NCI-H2107 treated with DMSO at 0.1 percent for 48 hours (cell line): ENCODE data around the gene RPLP1.

ENCODE experiments used
- DNase-seq: peaks from one replicate; lab custom pipeline; 2025; ENCODE audit not compliant: unreplicated experiment; lab: John Stamatoyannopoulos, UW

The RPLP1 gene

DNA sequence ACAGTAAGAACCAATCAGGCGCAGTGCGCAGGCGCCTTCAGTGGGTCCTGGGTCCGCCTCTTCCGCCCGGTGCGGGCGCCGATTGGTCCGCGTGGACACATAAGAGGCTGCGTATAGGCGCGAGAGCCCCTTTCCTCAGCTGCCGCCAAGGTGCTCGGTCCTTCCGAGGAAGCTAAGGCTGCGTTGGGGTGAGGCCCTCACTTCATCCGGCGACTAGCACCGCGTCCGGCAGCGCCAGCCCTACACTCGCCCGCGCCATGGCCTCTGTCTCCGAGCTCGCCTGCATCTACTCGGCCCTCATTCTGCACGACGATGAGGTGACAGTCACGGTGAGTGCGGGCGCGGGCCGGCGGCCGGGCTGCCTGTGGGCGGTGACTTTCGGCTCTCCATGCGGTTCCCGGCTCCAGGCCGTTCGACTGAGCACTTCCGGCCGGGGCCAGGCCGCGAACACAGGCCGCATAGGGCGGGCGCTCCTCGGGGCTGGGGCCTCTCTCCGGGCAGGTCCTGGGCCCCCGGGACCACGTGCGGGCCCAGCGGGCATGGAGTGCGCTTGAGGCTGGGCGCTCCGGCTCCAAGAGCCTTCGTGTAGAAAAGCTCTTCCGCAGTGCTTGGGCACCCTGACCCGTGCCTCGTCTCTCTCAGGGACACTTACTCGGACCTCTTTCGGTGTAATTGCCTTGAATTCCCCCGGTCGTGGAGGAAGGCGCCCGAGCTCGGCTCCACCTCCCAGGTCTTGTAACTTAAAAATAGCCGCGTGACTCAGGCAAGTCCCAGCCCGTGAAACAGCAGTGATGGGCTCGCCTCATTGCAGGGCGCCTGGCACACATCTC, at the start of gene RPLP1:
RPLP1 (plus strand) TSS at position 127 of the 830 bp plus-strand sequence; CDS start at position 258, 131 bp downstream.
- peak; percentile 32 for DNase-seq

DNA sequence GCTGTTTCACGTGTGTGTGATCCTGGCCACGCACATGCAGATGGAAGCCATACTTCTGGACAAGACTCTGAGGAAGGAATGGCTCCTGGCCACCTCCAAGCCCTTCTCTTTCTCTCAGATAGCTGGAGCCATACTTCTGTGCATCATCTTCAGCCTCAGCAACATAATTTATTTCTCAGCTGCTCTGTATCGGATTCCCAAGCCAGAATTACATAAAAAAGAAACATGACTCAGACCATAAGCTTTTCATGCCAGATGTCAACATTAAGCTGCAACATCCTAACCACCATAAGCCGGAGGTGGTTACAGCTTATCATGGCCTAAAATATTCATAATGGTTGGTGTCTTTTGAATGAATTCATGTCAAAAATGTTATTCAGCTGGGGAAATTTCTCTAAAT, 49.0 kb upstream of the RPLP1 start:
- no peak for DNase-seq

DNA sequence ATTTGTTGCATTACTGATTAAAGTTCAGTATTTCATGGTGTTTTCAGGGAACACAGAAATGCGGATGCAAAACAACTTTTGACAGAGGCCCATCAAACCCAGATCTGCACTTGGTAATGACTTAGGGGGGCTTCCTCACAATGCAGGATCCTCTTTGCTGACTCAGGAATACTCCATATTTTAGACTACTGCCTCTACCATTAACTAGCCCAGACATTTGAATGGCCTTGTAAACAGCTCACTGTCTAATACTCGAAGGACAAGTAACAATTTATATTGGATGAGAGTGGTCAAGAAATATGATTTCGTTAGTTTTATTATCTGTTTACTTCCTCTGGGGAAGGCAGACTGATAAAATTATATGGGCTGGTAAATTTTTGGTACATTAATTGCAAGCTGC, 47.5 kb upstream of the RPLP1 start:
- DNase-seq: no peak

DNA sequence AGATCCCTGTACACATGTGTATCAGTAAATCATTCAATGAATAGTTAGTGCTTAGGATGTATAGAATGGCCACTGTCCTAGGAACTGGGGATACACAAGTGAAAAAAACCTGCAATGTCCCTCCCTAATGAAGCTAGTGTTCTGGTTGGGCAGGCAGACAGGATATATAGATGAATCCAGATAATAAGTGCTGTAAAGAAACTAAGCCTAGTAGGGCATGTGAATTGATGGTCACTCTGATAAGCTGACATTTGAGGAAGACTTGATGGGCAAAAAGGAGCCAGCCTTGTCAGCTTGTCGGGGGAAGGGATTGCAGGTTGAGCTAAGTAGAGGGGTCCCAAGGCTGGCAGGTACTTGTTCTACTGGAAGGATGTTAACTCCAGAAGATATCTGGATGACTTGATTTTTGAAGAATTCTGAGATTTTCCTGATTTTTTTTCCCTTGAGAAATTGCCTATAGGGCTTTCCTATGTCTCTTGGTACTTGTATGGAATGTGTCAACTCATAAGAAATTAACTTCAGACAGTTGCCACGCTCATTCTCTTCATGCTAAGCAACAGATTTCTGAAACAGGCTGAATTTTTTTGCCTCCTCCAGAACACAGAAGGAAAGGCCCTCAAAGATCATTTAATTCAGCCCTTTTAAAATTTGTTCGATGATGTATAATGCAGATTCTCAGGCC, 44.8 kb upstream of the RPLP1 start:
- no peak for DNase-seq

DNA sequence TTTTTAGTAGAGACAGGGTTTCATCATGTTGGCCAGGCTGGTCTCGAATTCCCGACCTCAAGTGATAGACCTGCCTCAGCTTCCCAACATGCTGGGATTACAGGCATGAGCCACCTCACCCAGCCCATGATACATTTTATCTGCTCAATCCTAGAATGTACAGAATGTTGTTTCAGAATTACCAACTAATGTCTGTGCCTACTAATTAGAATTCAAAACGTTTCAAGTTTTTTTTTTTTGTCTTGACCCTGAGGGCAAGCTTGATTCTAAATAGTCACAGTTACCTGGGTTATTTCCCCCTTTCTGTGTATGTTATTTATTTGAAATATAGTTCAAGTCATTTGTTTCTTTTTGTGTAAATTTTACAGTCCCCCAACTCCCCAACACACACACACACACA, 43.8 kb upstream of the RPLP1 start:
- no peak for DNase-seq

DNA sequence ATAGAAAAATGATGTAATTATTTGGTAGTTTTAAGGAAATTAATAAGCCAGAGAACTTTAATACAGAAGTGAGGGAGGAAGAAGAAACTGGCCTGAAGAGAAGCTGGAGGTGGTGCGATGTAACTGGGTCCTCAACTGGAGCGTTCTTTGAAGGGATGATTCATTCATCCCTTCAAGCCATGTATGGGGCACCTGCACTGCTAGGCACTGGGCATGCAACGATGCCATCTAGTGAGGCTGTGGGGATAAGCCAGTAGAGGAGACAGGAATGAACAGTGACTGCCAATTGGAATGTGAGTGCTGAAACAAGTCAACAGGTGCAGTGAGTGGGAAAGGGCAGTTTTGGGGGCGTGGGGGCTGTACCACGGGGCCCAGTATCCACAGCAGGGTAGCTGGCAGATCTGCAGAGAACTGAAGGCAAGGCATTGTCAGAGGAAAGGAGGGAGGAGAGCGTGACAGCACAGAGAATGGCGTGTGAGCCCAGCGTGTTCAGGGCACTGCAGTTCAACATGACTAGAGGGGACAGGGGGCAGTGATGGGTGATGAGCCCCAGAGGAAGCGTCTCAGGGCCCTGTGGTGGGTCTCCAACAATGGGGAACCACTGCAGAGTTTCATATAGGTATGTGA, 42.3 kb upstream of the RPLP1 start:
- DNase-seq: peak; percentile 23

DNA sequence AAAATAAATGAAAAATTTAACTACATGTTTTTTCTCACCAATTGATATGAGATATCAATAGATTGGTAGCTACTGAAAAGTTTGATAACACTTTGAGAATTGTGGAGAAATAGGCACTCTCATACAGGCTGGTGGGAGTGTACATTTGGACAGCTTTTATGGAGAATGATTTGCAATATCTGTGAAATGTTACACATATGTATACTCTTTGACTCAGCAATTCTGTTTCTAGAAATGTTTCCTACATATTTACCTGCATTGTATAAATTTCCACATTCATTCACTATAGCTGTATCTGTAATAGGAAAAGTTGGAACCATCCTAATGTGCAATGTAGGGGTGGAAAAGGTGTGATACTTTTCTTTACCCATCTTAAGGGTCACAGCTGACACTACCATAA, 40.3 kb upstream of the RPLP1 start:
- no peak for DNase-seq

DNA sequence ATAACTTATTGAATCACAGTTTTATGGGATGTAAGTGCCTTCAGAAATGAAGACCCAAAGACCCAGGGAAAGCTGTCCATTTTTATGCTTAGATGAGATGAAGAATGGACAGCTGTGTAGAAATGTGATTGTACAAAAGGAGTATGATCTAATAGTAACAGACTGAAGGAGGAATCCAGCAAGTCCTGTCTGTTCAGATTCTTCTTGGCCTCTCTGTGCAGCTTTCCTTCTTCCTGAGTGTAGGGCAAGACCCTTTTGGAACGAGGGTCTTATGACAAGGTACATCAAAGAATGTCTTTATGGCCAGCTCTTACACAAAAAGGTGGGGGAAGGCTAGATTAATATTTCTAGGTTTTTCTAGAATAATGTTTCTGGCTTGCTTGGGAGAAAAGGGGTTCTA, 39.9 kb upstream of the RPLP1 start:
- DNase-seq: no peak

DNA sequence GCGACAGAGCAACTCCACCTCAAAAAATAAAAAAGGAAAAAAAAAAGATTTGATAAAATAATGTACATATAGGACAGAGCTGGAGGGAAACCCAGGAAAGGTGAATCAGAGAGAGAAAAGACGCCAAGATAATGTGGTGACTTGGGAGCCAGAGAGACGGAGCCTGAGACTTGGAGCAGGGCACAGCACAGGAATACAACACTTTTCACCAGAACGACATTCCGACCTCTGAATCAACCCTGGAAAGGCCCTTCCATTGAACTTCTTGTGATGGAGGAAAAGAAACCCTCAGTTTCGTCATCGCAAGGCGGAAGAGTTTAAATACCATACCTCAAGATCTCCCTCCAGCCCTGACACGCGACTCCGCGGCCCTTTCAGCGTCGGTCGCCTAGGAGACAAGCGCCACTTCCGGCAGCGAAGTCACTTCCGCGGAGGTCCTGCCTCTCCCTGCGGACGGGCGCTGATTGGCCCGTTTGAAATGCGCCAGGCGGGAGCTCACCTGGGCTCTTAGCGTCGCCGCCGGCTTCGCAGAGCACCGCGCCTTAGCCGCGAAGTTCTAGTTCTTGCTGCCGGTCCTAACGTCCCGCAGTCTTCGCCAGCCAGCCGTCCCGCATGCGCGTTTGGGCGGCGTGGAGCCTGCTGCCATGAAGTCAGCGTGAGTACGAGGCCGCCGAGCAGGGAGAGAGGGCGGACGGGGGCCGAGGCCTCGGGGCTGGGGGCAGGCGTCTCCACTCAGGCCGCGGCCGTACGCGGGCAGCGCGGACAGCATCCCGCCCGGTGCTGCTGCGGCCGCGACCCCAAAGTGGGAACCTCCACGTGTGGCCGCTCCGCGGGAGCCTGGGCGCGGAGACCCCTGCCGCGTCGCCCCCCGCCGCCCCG, 38.6 kb upstream of the RPLP1 start, which contains the start of gene KIF23:
KIF23 (plus strand) TSS at position 528 of the 879 bp plus-strand sequence; CDS start at position 645, 117 bp downstream.
- peak; percentile 46 for DNase-seq

DNA sequence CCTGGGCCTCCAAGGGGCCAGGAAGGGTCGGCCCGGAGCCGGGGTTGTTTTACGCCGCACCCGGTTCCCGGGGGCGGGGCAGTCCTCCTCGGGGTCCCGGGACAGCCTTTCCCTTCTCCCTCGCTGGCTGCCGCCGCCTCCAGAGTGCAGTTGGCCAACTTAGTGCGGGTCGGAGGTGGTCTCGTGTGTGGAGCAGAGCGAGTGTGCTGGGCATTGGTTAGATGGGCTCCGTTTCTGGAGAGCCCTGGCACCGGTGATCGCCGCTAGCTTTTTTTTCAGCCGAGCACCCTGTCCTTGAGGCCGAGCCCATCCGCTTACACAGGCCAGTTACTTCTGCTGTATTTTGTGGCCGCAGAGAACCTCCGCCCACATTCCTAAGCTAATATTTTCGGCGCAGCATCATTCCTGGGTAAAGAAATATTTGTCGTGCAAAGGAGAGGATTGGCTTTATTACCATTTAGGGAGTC, 37.9 kb upstream of the RPLP1 start:
- DNase-seq: no peak

DNA sequence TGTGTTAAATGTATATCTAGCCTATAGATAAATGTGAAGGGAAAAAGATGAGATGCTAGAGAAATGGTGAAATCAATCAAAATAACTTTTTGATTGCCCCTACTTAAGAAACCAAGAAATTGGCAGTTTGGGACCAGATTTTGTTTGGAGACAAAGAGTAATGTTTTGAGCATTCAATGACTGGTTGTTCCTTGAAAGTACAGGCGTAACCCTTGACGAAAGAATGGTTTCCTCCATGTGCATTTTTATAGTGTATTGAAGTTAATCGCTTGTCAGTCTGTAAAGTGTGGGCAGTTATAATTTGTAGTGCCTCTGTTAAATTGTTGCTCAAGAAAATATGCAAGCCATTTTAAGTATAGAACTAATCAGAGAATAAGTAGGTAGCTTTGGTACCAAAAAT, 37.2 kb upstream of the RPLP1 start:
- no peak for DNase-seq

DNA sequence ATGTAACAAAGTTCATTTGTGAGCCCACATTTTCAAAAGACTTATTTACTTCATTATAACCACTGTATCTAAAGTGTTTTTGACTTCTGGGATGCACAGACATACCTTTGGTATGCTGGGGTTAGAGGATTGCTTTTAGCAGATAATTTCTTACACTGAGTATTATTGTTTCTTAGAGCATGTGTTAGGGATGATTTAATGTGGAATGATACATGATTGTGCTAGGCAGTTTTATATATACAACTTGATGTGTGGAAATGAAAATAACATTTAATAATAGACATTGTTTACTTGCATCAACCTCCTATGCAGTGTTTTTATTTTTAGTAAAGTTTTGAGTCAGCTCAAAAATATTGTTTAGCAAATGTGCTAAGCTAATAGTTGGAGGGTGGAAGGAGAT, 35.0 kb upstream of the RPLP1 start:
- no peak for DNase-seq

DNA sequence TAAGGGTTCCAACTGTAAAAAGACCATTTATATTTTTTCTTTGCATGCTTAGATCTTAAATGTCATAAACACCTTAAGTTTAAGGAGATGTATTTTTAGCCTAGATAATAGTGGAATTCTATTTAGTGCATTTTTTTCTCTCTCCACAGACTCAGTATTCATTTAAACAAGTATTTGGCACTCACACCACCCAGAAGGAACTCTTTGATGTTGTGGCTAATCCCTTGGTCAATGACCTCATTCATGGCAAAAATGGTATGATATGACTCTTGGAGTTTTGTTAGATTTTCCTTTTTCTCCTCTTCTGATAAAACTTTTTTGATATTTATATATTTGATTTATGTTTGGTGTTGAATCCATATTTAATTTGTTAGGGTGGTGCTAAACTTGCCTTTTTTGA, 31.1 kb upstream of the RPLP1 start:
- no peak for DNase-seq

DNA sequence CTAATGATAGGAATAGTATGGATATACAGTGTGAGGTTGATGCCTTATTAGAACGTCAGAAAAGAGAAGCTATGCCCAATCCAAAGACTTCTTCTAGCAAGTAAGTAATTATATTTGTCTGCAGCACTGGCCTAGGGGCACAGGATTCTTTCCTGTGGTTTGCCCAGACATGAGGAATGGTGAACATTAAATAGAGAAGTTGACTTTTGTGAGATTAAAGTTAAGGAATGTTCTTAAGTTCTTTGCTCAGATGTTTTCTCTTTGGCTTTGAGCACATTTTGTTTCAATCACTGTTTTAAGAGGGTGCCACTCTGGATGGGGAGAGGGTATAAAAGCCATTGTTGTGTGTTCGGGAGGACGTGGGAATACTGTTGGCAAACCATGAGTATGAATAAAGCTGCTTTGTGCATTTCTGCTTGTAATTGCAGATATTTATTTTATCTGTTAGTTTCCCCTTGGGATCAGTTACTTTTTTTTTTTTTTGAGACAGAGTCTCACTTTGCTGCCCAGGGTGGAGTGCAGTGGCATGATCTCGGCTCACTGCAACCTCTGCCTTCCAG, 30.2 kb upstream of the RPLP1 start:
- DNase-seq: no peak

DNA sequence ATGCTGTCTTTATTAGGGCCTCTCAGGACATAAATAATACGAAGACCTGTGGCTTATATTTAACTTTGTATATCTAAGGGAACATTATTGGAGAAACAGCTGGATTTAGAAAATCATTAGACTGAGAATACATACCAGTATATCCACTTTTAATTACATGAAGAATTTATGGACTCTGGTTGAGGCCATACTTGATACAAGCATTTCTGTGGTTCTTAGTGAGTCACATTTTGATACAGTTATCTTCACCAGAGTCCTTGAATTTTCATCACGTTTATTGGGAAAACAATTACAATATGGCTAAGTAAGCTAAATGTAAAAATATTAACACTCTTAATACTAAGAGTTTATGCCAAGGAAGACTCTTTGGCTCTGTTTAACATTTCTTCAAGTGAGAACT, 28.6 kb upstream of the RPLP1 start:
- DNase-seq: no peak

DNA sequence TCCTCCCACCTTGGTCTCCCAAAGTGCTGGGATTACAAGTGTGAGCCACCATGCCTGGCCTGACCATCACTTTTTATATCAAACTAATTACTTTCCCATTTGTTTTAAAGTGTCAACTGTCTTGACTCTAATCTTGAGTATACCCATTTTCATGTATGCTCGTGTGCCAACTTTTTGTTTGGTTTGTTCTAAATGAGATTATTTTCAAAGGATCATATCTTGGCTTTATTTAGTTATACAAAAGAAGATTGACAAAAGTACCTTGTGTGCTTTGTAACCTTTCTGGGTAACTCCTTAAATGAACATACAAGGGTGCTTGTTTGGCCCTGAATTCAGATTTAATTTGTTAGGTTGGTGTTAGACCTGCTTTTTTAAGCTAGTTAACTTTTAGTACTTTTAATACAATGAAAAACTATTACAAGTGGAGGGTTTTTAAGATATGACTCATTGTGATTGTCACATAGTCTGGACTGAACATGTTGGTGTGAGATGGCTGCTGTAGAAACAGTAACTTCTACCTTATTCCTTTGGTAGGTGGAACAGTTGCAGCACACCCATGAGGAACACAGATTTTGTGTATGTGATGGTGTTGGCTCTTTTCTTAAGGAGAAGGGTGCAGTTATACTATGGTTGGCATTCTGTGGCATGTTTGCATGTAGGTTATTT, 27.7 kb upstream of the RPLP1 start:
- no peak for DNase-seq

DNA sequence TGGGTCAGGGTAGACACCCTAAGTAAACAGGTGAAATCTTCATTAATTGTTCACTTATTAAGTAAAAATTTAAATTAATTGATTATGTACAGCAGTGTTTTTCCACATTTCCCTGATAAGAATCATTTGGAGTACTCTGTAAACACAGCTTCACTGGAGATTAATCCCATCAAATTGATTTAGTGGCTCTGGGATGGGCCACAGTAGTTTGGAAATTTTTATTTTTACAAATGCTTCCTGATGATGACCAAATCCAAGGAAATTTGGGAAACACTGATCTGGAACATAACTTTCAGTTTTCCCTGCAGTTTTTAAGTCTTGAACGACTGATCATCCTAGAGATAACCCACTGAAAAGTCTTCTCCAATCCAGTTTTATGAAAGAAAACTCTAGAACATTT, 18.8 kb upstream of the RPLP1 start:
- DNase-seq: no peak

DNA sequence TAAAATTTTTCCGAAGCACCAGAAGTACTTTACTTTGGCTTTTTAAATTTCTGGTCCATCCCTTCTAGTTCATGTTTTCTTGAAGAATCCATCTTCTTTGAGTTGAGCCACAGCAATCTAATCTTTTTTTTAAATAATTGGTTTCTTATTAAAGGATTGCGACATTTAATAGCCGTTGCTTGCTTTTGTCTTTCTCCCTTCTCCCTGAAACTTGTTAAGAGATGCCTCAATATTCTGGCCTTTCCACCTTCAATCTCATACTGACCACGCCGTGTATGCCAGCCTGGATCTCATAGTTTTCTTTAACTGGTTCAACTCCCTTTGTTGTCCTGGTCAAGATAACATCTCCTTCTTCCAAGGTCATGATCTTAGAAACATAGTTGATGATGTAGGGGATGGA, 18.4 kb upstream of the RPLP1 start:
- no peak for DNase-seq

DNA sequence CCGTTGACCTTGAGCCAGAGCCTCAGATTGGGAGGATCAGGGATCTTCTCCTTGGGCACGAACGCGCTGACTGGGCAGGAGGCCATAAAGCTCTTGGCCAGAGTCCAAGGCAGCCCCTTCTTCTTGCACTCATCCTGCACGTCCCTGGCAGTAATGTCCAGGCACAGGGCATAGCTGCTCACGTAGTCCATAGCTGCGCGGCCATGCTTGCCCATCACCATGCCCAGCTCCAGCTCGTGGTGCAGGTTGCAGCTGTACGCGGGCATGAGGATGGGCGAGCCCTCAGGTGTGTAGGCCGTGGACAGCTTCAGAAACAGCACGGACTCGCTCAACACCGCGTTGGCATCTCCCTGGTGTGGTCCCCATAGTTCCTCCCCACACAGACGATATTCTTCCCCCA, 17.9 kb upstream of the RPLP1 start:
- DNase-seq: no peak

DNA sequence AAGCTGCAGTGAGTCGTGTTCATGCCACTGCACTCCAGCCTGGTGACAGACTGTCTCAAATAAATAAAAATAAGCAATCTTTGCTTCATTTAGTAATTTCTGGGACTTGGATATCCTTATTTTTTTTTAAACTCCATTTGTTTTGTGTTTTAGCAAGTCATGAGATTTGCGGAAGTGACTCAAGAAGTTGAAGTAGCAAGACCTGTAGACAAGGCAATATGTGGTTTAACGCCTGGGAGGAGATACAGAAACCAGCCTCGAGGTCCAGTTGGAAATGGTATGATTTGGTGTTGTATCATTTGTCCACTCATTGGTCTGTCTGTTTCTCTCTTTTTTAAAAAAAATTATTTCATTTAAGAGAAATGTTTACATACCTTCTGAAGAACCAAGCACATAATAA, 16.6 kb upstream of the RPLP1 start:
- DNase-seq: no peak
